ENCODE results near the gene STAT3.

DNA sequence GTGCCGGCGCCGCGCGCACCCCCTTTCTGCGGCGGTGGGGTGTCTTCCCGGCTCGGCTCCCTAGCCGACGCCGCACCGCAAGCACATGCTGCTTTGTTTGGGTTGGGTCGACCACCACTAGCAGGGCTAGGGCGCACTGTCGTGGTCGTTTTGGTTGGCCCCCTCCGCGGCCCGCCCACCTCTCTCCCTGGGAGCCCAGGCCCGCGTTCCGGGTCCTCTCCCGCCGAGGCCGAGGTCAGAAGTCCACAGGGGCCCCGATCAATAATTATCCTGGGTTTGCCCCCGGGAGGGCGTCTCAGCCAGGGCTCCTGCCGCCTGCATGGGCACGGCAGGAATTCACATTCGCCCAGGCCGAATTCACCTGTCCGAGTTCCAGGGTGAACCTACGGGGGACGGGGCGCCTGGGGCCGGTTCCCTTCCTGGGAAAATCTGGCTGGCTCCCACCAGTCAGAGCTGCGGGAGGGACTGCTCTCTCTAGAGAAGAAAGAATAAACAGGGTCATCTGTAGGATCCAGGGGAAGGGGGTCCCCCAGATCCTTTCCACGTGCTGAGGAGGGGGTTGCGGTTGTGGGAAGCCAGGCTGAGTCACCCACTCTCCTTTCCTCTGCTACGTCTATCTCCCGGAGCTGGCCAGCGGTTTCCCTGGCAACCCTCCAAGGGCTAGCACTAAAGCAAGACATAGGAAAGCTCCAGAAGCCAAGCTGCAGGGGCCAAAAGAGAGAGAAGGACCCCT lies 111.5 kb downstream of the STAT3 start:
- TF ChIP-seq, protein P1, sequence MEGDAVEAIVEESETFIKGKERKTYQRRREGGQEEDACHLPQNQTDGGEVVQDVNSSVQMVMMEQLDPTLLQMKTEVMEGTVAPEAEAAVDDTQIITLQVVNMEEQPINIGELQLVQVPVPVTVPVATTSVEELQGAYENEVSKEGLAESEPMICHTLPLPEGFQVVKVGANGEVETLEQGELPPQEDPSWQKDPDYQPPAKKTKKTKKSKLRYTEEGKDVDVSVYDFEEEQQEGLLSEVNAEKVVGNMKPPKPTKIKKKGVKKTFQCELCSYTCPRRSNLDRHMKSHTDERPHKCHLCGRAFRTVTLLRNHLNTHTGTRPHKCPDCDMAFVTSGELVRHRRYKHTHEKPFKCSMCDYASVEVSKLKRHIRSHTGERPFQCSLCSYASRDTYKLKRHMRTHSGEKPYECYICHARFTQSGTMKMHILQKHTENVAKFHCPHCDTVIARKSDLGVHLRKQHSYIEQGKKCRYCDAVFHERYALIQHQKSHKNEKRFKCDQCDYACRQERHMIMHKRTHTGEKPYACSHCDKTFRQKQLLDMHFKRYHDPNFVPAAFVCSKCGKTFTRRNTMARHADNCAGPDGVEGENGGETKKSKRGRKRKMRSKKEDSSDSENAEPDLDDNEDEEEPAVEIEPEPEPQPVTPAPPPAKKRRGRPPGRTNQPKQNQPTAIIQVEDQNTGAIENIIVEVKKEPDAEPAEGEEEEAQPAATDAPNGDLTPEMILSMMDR (IDR thresholded peaks at IDR 0.05): peak in 1 of 4 experiments; percentile 2
- TF ChIP-seq POLR2A (IDR thresholded peaks at IDR 0.05): no peak
- no peak for TF ChIP-seq POLR2AphosphoS5 (IDR thresholded peaks at IDR 0.05)
- TF ChIP-seq EP300 (IDR thresholded peaks at IDR 0.05): no peak
